ENCODE data around the gene MGAT1. TPM values are rescaled to one million over a fixed set of nuclear protein-coding genes. Genes with fewer than 3 reads are reported as not detected.
A peak's percentile ranks its signal among the peaks of the same experiment; 100 is the strongest.

Gene MGAT1
- total and polyA plus RNA-seq, 10 donors: 61.2 to 270 (median 224) TPM

- intact Hi-C loops (cut with DNase I; ENCODE audit: low total_unique reads): no loop called here
- TF ChIP-seq CTCF (IDR thresholded peaks at IDR 0.05 in 8 of 11, conservative IDR thresholded peaks at IDR 0.05 in 3 of 11) (no peak), POLR2A (IDR thresholded peaks at IDR 0.05) (no peak), POLR2AphosphoS5 (IDR thresholded peaks at IDR 0.05) (peak in 1 of 3 donors; percentile 14)
- Histone ChIP-seq H3K4me1 (peaks cover 16 to 65% (median 41%) of the 10 kb centered on the region in 6 donors), H3K4me3 (peak overlapping the region in 7 of 8 donors; percentile 69 to 86 (median 76)), H3K27ac (peak overlapping the region; percentile 98 to 100 (median 99)), H3K27me3 (replicated peaks in 1 of 7) (no peaks in the 10 kb centered on the region), H3K36me3 (peaks cover 3 to 52% (median 27%) of the 10 kb centered on the region in 6 donors), H3K9me3 (peaks cover 0 to 18% (median 8%) of the 10 kb centered on the region in 8 donors)
- 28 to 57% (median 47%) methylated on average over 2 of the region's 2 CpGs for WGBS, 5 donors
- no peak for DNase-seq
Measured at GRCh38 chr5:180832638-180833068, 30.0 kb upstream of the MGAT1 start.

DNA sequence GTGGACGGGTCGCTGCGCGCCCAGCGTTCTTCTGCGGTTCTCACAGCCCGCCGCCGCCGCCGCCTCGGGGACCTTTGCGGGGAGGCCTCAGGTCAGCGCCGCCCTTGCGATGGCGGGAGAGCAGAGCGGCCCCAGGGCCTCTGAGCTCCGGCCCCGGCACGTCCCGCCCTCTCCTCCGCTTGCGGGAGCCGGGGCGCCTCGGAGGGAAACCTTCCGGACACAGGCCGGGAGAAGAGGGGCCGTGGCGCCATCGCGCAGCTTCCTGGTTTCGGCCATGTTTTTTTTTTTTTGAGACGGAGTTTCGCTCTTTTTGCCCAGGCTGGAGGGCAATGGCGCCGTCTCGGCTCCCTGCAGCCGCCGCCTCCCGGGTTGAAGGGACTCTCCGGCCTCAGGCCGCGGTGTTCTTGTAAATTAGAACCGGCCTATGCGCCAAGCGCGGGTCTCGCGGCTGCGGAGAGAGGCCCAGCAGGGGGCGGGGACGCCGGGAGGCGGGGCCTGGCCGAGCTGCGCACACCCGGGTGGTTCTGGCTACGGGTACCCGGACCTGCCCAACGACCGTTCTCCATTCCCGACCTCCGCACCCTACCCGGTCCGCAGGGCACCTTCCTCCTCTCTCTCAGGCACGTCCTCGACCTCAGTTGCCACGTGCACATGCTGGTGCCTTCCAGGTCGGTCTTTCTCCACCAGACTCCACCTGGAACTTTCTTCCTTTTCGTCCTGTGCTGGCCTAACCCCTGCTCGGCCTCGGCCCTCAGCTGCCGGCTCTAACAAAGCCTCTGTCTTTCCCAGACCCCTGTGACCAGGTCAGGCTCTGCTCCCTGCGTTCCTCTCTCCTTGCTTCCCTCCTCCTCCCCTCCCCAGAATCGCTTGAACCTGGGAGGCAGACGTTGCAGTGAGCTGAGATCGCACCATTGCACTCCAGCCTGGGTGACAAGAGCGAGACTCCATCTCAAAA, 28.8 kb upstream of the MGAT1 start:
- peak in 7 of 11 experiments; percentile 19 to 63 (median 46) for TF ChIP-seq CTCF (IDR thresholded peaks at IDR 0.05 in 8 of 11, conservative IDR thresholded peaks at IDR 0.05 in 3 of 11)
- peak; percentile 92 to 94 (median 93) for TF ChIP-seq POLR2AphosphoS5 (IDR thresholded peaks at IDR 0.05)
- TF ChIP-seq POLR2A (IDR thresholded peaks at IDR 0.05): peak in 1 of 3 donors; percentile 69
- peaks cover 16 to 65% (median 41%) of the 10 kb centered on the region in 6 donors for H3K4me1 ChIP-seq
- peak overlapping the region; percentile 69 to 91 (median 76) for H3K4me3 ChIP-seq
- H3K9me3 ChIP-seq: peaks cover 0 to 18% (median 8%) of the 10 kb centered on the region in 8 donors
- intact Hi-C loops (cut with DNase I; ENCODE audit: low total_unique reads): no loop called here
- 1 to 2% (median 1%) methylated on average over 57 to 80 of the region's 80 CpGs for WGBS, 5 donors
- DNase-seq: peak; percentile 97
- H3K27ac ChIP-seq: peak overlapping the region; percentile 98 to 100 (median 99)
- H3K27me3 ChIP-seq (replicated peaks in 1 of 7): no peaks in the 10 kb centered on the region
- H3K36me3 ChIP-seq: peaks cover 0 to 40% (median 15%) of the 10 kb centered on the region in 6 donors

GRCh38 chr5:180830253-180831138, 27.9 kb upstream of the MGAT1 start:
- peak; percentile 93 for DNase-seq
- peaks cover 16 to 56% (median 41%) of the 10 kb centered on the region in 6 donors for H3K4me1 ChIP-seq
- intact Hi-C loops (cut with DNase I; ENCODE audit: low total_unique reads): no loop called here

More at GRCh38 chr5:180830253-180831138, 27.9 kb upstream of the MGAT1 start:
- no peak for TF ChIP-seq CTCF (IDR thresholded peaks at IDR 0.05 in 8 of 11, conservative IDR thresholded peaks at IDR 0.05 in 3 of 11)
- TF ChIP-seq POLR2A (IDR thresholded peaks at IDR 0.05): peak in 1 of 3 donors; percentile 60
- TF ChIP-seq POLR2AphosphoS5 (IDR thresholded peaks at IDR 0.05): peak in 2 of 3 donors; percentile 45 to 86
- peaks cover 0 to 30% (median 8%) of the 10 kb centered on the region in 6 donors for H3K36me3 ChIP-seq
- H3K27me3 ChIP-seq (replicated peaks in 1 of 7): no peaks in the 10 kb centered on the region
- peaks cover 0 to 18% (median 8%) of the 10 kb centered on the region in 8 donors for H3K9me3 ChIP-seq
- 22 to 29% (median 23%) methylated on average over 32 to 35 of the region's 35 CpGs for WGBS, 5 donors
- peak overlapping the region; percentile 98 to 100 (median 99) for H3K27ac ChIP-seq
- H3K4me3 ChIP-seq: peak overlapping the region; percentile 69 to 91 (median 76)

Measured in spleen (tissue), 11 donors.